Measurements from ENCODE around the gene TANC2.

TANC2 gene

GRCh38 chr17:62965686-62966425 lies at the start of gene TANC2:
Gene TANC2, plus strand, starts transcription at chr17:62966235. Its CDS starts 43,325 bp downstream, at chr17:63009560.
- peak within 1 kb of the TSS; percentile 56 for H3K4me3 ChIP-seq (ENCODE audit: low read depth, low read length)
- DNase-seq (ENCODE audit: low read depth) = peak; percentile 13
- TF ChIP-seq CTCF (IDR thresholded peaks at IDR 0.05; ENCODE audit: low read depth, low read length, missing control alignments) = no peak

- no peak for TF ChIP-seq CTCF (IDR thresholded peaks at IDR 0.05; ENCODE audit: low read depth, low read length, missing control alignments)
- no peak overlapping the region for H3K4me3 ChIP-seq (ENCODE audit: low read depth, low read length)
- no peak for DNase-seq (ENCODE audit: low read depth)
These were observed 49.1 kb upstream of the TANC2 start for GRCh38 chr17:62916684-62917571.

GRCh38 chr17:62919388-62919787 lies 46.6 kb upstream of the TANC2 start:
- H3K4me3 ChIP-seq (ENCODE audit: low read depth, low read length) = no peak overlapping the region
- no peak for TF ChIP-seq CTCF (IDR thresholded peaks at IDR 0.05; ENCODE audit: low read depth, low read length, missing control alignments)
- DNase-seq (ENCODE audit: low read depth) = no peak

- no peak for TF ChIP-seq CTCF (IDR thresholded peaks at IDR 0.05; ENCODE audit: low read depth, low read length, missing control alignments)
- no peak for DNase-seq (ENCODE audit: low read depth)
- H3K4me3 ChIP-seq (ENCODE audit: low read depth, low read length) = no peak overlapping the region
These were observed 45.7 kb upstream of the TANC2 start for GRCh38 chr17:62920300-62920699.

- H3K4me3 ChIP-seq (ENCODE audit: low read depth, low read length) = no peak overlapping the region
- TF ChIP-seq CTCF (IDR thresholded peaks at IDR 0.05; ENCODE audit: low read depth, low read length, missing control alignments) = no peak
- DNase-seq (ENCODE audit: low read depth) = no peak
These were observed 44.2 kb upstream of the TANC2 start for GRCh38 chr17:62921817-62922216.

GRCh38 chr17:62923258-62924150 lies 42.5 kb upstream of the TANC2 start:
- H3K4me3 ChIP-seq (ENCODE audit: low read depth, low read length) = no peak overlapping the region
- no peak for DNase-seq (ENCODE audit: low read depth)
- TF ChIP-seq CTCF (IDR thresholded peaks at IDR 0.05; ENCODE audit: low read depth, low read length, missing control alignments) = no peak
